Activated naive CD8-positive, alpha-beta T cell treated with anti-CD3 and anti-CD28 coated beads, Interleukin-2, amount 10 ng/mL, durations not matched to agents 7 days and 5 days (primary cell): ENCODE results near the gene SFT2D1. TPM values are rescaled to one million over a fixed set of nuclear protein-coding genes. Genes with fewer than 3 reads are reported as not detected.

Experiments used
- ATAC-seq: fragments of 150-1000 bp; cut with Tn5 transposase; one replicate; pipeline ENCODE4 v1.10.0; 2021; ENCODE audit warnings: low read depth, moderate library complexity
- POLR2A ChIA-PET: fragments of 350-600 bp; sonication (Branson Sonifier 250); formaldehyde crosslinking; loops from one replicate; lab custom pipeline; 2021; ENCODE audit warnings: antibody characterized with exemption; lab: Charles Lee
- DNase-seq: peaks from one replicate; pipeline ENCODE4 v3.0.0; 2021
- H3K27ac Mint-ChIP-seq: one replicate; pipeline ENCODE4 v1.8.0; 2022; ENCODE audit warnings: mild to moderate bottlenecking, mixed read lengths
- H3K27me3 Mint-ChIP-seq: one replicate; pipeline ENCODE4 v1.8.0; 2022; ENCODE audit warnings: mild to moderate bottlenecking, moderate library complexity, mixed read lengths
- H3K36me3 Mint-ChIP-seq: one replicate; pipeline ENCODE4 v1.8.0; 2021; ENCODE audit warnings: mild to moderate bottlenecking, mixed read lengths
- H3K4me1 Mint-ChIP-seq: one replicate; pipeline ENCODE4 v1.8.0; 2021; ENCODE audit warnings: mixed read lengths
- H3K4me3 Mint-ChIP-seq: one replicate; pipeline ENCODE4 v1.8.0; 2022; ENCODE audit warnings: mild to moderate bottlenecking, moderate library complexity, mixed read lengths
- H3K9me3 Mint-ChIP-seq: one replicate; pipeline ENCODE4 v1.8.0; 2021; ENCODE audit warnings: mixed read lengths
- total RNA-seq, 2 experiments: library from RNA; stranded (reverse); gene quantifications; one replicate each; pipeline ENCODE4 v1.2.3, GENCODE V29; 2021

The SFT2D1 gene
- total RNA-seq, 2 experiments from 2014 or later, result 37.0 to 37.2 TPM

GRCh38 chr6:166338854-166339253, 3.5 kb downstream of the SFT2D1 start:
- Mint-ChIP-seq H3K4me3 (no peak overlapping the region), H3K27ac (no peak overlapping the region), H3K27me3 (peaks cover 3% of the 10 kb centered on the region), H3K9me3 (no peaks in the 10 kb centered on the region), H3K4me1 (peaks cover 19% of the 10 kb centered on the region), H3K36me3 (peaks cover 16% of the 10 kb centered on the region)
- POLR2A ChIA-PET, result no interaction called here
- ATAC-seq (no peak), DNase-seq (no peak)

GRCh38 chr6:166336847-166337246, 5.5 kb downstream of the SFT2D1 start:
- no peak overlapping the region for H3K4me3 Mint-ChIP-seq
- peaks cover 30% of the 10 kb centered on the region for H3K4me1 Mint-ChIP-seq
- no peak for ATAC-seq
- DNase-seq, result no peak
- H3K27me3 Mint-ChIP-seq, result peaks cover 3% of the 10 kb centered on the region
- POLR2A ChIA-PET, result no interaction called here
- no peak overlapping the region for H3K27ac Mint-ChIP-seq
- H3K36me3 Mint-ChIP-seq, result peaks cover 28% of the 10 kb centered on the region
- no peaks in the 10 kb centered on the region for H3K9me3 Mint-ChIP-seq

GRCh38 chr6:166335378-166336302, 6.7 kb downstream of the SFT2D1 start:
- Mint-ChIP-seq H3K36me3 (peaks cover 27% of the 10 kb centered on the region), H3K27me3 (peaks cover 3% of the 10 kb centered on the region), H3K9me3 (no peaks in the 10 kb centered on the region), H3K27ac (no peak overlapping the region), H3K4me3 (no peak overlapping the region), H3K4me1 (peaks cover 30% of the 10 kb centered on the region)
- POLR2A ChIA-PET, result no interaction called here
- no peak for DNase-seq
- no peak for ATAC-seq

GRCh38 chr6:166334878-166335277, 7.5 kb downstream of the SFT2D1 start:
- Mint-ChIP-seq H3K27ac (no peak overlapping the region), H3K36me3 (peaks cover 27% of the 10 kb centered on the region), H3K27me3 (peaks cover 3% of the 10 kb centered on the region), H3K4me3 (no peak overlapping the region), H3K9me3 (no peaks in the 10 kb centered on the region), H3K4me1 (peaks cover 30% of the 10 kb centered on the region)
- DNase-seq, result no peak
- ATAC-seq, result no peak
- POLR2A ChIA-PET, result no interaction called here

GRCh38 chr6:166333172-166333995, 9.0 kb downstream of the SFT2D1 start:
- H3K27ac Mint-ChIP-seq, result peak overlapping the region; percentile 73
- DNase-seq, result no peak
- peak; percentile 95 for ATAC-seq
- peaks cover 30% of the 10 kb centered on the region for H3K4me1 Mint-ChIP-seq
- H3K27me3 Mint-ChIP-seq, result peaks cover 3% of the 10 kb centered on the region
- H3K4me3 Mint-ChIP-seq, result peak overlapping the region; percentile 54
- H3K36me3 Mint-ChIP-seq, result peaks cover 30% of the 10 kb centered on the region
- POLR2A ChIA-PET, result interaction anchor here (0.6 to 1.0 kb wide), 4 partner anchors 8 to 50 kb away, joined by 3 read pairs; no protein-coding TSS in a partner anchor
- H3K9me3 Mint-ChIP-seq, result no peaks in the 10 kb centered on the region

- Mint-ChIP-seq H3K4me3 (no peak overlapping the region), H3K4me1 (peaks cover 28% of the 10 kb centered on the region), H3K27me3 (peaks cover 3% of the 10 kb centered on the region), H3K27ac (no peak overlapping the region), H3K9me3 (no peaks in the 10 kb centered on the region), H3K36me3 (peaks cover 33% of the 10 kb centered on the region)
- ATAC-seq (no peak), DNase-seq (no peak)
- POLR2A ChIA-PET, result no interaction called here
These were observed 10.6 kb downstream of the SFT2D1 start for GRCh38 chr6:166331503-166332415.

- peaks cover 29% of the 10 kb centered on the region for H3K4me1 Mint-ChIP-seq
- peaks cover 3% of the 10 kb centered on the region for H3K27me3 Mint-ChIP-seq
- no peak overlapping the region for H3K4me3 Mint-ChIP-seq
- H3K36me3 Mint-ChIP-seq, result peaks cover 34% of the 10 kb centered on the region
- no peak for DNase-seq
- POLR2A ChIA-PET, result no interaction called here
- no peak overlapping the region for H3K27ac Mint-ChIP-seq
- no peak for ATAC-seq
- no peaks in the 10 kb centered on the region for H3K9me3 Mint-ChIP-seq
These were observed 11.7 kb downstream of the SFT2D1 start for GRCh38 chr6:166330612-166331011.

- Mint-ChIP-seq H3K36me3 (peaks cover 22% of the 10 kb centered on the region), H3K27me3 (no peaks in the 10 kb centered on the region), H3K9me3 (no peaks in the 10 kb centered on the region), H3K4me3 (no peak overlapping the region), H3K27ac (no peak overlapping the region), H3K4me1 (peaks cover 1% of the 10 kb centered on the region)
- ATAC-seq (no peak), DNase-seq (no peak)
- POLR2A ChIA-PET, result interaction anchor here (1.2 kb wide), 1 partner anchor 12 kb away, joined by 3 read pairs; no protein-coding TSS in a partner anchor
These were observed 16.8 kb downstream of the SFT2D1 start for GRCh38 chr6:166325383-166326042.

- Mint-ChIP-seq H3K27me3 (no peaks in the 10 kb centered on the region), H3K9me3 (no peaks in the 10 kb centered on the region), H3K4me1 (peaks cover 1% of the 10 kb centered on the region), H3K4me3 (no peak overlapping the region), H3K27ac (no peak overlapping the region), H3K36me3 (peaks cover 22% of the 10 kb centered on the region)
- POLR2A ChIA-PET, result no interaction called here
- ATAC-seq (no peak), DNase-seq (no peak)
These were observed 18.9 kb downstream of the SFT2D1 start for GRCh38 chr6:166323395-166323794.

GRCh38 chr6:166318649-166319600, 23.4 kb downstream of the SFT2D1 start:
- ATAC-seq (no peak), DNase-seq (no peak)
- no peaks in the 10 kb centered on the region for H3K4me1 Mint-ChIP-seq
- peak overlapping the region; percentile 40 for H3K27ac Mint-ChIP-seq
- no peaks in the 10 kb centered on the region for H3K9me3 Mint-ChIP-seq
- H3K36me3 Mint-ChIP-seq, result peaks cover 11% of the 10 kb centered on the region
- H3K4me3 Mint-ChIP-seq, result no peak overlapping the region
- H3K27me3 Mint-ChIP-seq, result peaks cover 2% of the 10 kb centered on the region
- POLR2A ChIA-PET, result no interaction called here

GRCh38 chr6:166318227-166318626, 24.1 kb downstream of the SFT2D1 start:
- peaks cover 9% of the 10 kb centered on the region for H3K36me3 Mint-ChIP-seq

More at GRCh38 chr6:166318227-166318626, 24.1 kb downstream of the SFT2D1 start:
- Mint-ChIP-seq H3K9me3 (no peaks in the 10 kb centered on the region), H3K4me3 (no peak overlapping the region), H3K4me1 (no peaks in the 10 kb centered on the region), H3K27me3 (peaks cover 2% of the 10 kb centered on the region), H3K27ac (no peak overlapping the region)
- DNase-seq (no peak), ATAC-seq (no peak)
- POLR2A ChIA-PET, result no interaction called here
